Upper lobe of left lung (tissue), 6 donors: Measurements from ENCODE around the gene AHNAK. TPM values are rescaled to one million over a fixed set of nuclear protein-coding genes. Genes with fewer than 3 reads are reported as not detected.
"Not testable (repeated sequence)": the region's sequence is repeated elsewhere in the genome, so short reads cannot be mapped to it uniquely, and the experiment has no call there.

Source experiments
- ATAC-seq, 2 donors: fragments of 200-7000 bp; cut with Tn5 transposase; one replicate each; pipeline ENCODE4 v1.9.1; 2022; ENCODE audit warnings: mild to moderate bottlenecking in 2 of 2, moderate library complexity in 2 of 2; ENCODE audit not compliant: low FRiP score in 2 of 2
- DNase-seq, 2 donors: peaks; one replicate each; pipeline ENCODE4 v3.0.0-alpha.2; 2019 to 2020
- H3K27ac ChIP-seq, 4 donors: fragments of 200-600 bp; sonication (generic); one replicate each; pipeline ENCODE4 v1.5.1; 2016 to 2019
- H3K27me3 ChIP-seq, 4 donors: fragments of 200-600 bp; sonication (generic); one replicate each; pipeline ENCODE4 v1.5.1; 2017 to 2019
- H3K36me3 ChIP-seq, 4 donors: fragments of 200-600 bp; sonication (generic); one replicate each; pipeline ENCODE4 v1.5.1; 2016 to 2019
- H3K4me1 ChIP-seq, 4 donors: fragments of 200-600 bp; sonication (generic); one replicate each; pipeline ENCODE4 v1.5.1; 2018 to 2019
- H3K4me3 ChIP-seq, 4 donors: fragments of 200-600 bp; sonication (generic); one replicate each; pipeline ENCODE4 v1.5.1; 2017 to 2019; ENCODE audit warnings: mild to moderate bottlenecking in 2 of 4, moderate library complexity in 1 of 4
- H3K9me3 ChIP-seq, 4 donors: fragments of 200-600 bp; sonication (generic); one replicate each; pipeline ENCODE4 v1.5.1; 2018 to 2019
- CTCF ChIP-seq, 6 experiments: fragments of 450-650 bp in 4 of 6; fragments of 200-600 bp in 2 of 6; sonication (generic) in 2 of 6; IDR thresholded peaks; one replicate each; pipeline ENCODE4 v1.5.1; 2016 to 2019; ENCODE audit warnings: antibody characterized with exemption in 6 of 6
- EP300 ChIP-seq, 4 donors: sonication (generic); formaldehyde crosslinking; IDR thresholded peaks; one replicate each; pipeline ENCODE4 v1.5.1; 2017; ENCODE audit warnings: antibody characterized with exemption in 4 of 4, control low read depth in 2 of 4
- POLR2A ChIP-seq, 4 donors: fragments of 450-650 bp; IDR thresholded peaks; one replicate each; pipeline ENCODE4 v1.5.1; 2016 to 2017; ENCODE audit warnings: antibody characterized with exemption in 4 of 4, mild to moderate bottlenecking in 2 of 4
- POLR2AphosphoS5 ChIP-seq, 2 donors: sonication (generic); formaldehyde crosslinking; IDR thresholded peaks; one replicate each; pipeline ENCODE4 v1.5.1; 2017; ENCODE audit warnings: antibody characterized with exemption in 2 of 2
- WGBS, 2 donors: methylation state at CpG; one replicate each; pipeline ENCODE4 v1.1.5; 2017 to 2018; 5-methylcytosine and 5-hydroxymethylcytosine counted together
- total RNA-seq, 6 donors: library from RNA; depleted of rRNA in 4 of 6; stranded (reverse); fragments of >200 nt in 4 of 6; gene quantifications; one replicate each; pipeline versions ENCODE4 v1.1.0 to v1.2.1, GENCODE V29; 2016 to 2021
- donor health status: DM: no; HTN: no; CAD: no; lungs with moderate emphysema.
- donor health status: DM: no; HTN: yes; CAD: no; lungs with severe emphysema.

AHNAK gene
- total RNA-seq, 6 donors from 2014 or later, result 583 to 1,153 (median 829) TPM

- Histone ChIP-seq H3K27ac (peak overlapping the region; percentile 3 to 53 (median 52)), H3K4me1 (peaks cover 33 to 51% (median 41%) of the 10 kb centered on the region in 4 donors)
- peak in 1 of 2 donors; percentile 28 for TF ChIP-seq POLR2AphosphoS5 (IDR thresholded peaks at IDR 0.05)
- H3K36me3 ChIP-seq, H3K4me3 ChIP-seq, H3K9me3 ChIP-seq, H3K27me3 ChIP-seq: not testable (repeated sequence)
- peak in 1 of 2 donors; percentile 45 for DNase-seq
- WGBS, 2 donors, result 72 to 78% methylated on average over 17 of the region's 17 CpGs
- peak; percentile 24 to 78 for ATAC-seq
These were observed 47.2 kb downstream of the AHNAK start for GRCh38 chr11:62499311-62499943.

- H3K4me3 ChIP-seq, result no peak overlapping the region
- H3K9me3 ChIP-seq, result no peaks in the 10 kb centered on the region
- H3K27ac ChIP-seq, result no peak overlapping the region
- TF ChIP-seq CTCF (IDR thresholded peaks at IDR 0.05), result no peak
- TF ChIP-seq POLR2AphosphoS5 (IDR thresholded peaks at IDR 0.05), result no peak
- no peak for TF ChIP-seq EP300 (IDR thresholded peaks at IDR 0.05)
- no peak for TF ChIP-seq POLR2A (IDR thresholded peaks at IDR 0.05)
- H3K27me3 ChIP-seq, result no peaks in the 10 kb centered on the region
- 90 to 93% methylated on average over 9 of the region's 9 CpGs for WGBS, 2 donors
- no peak for DNase-seq
- H3K4me1 ChIP-seq, result peaks cover 33 to 44% (median 37%) of the 10 kb centered on the region in 4 donors
- H3K36me3 ChIP-seq, result no peaks in the 10 kb centered on the region
- ATAC-seq, result no peak
These were observed 47.9 kb downstream of the AHNAK start for GRCh38 chr11:62498492-62499286.

- no peaks in the 10 kb centered on the region for H3K9me3 ChIP-seq
- no peaks in the 10 kb centered on the region for H3K27me3 ChIP-seq
- TF ChIP-seq CTCF (IDR thresholded peaks at IDR 0.05), result no peak
- no peak for TF ChIP-seq POLR2AphosphoS5 (IDR thresholded peaks at IDR 0.05)
- TF ChIP-seq EP300 (IDR thresholded peaks at IDR 0.05), result no peak
- no peak for TF ChIP-seq POLR2A (IDR thresholded peaks at IDR 0.05)
- peaks cover 32 to 37% (median 35%) of the 10 kb centered on the region in 4 donors for H3K4me1 ChIP-seq
- ATAC-seq (no peak), DNase-seq (no peak)
- no peaks in the 10 kb centered on the region for H3K36me3 ChIP-seq
- 68 to 76% methylated on average over 4 of the region's 4 CpGs for WGBS, 2 donors
- no peak overlapping the region for H3K4me3 ChIP-seq
- no peak overlapping the region for H3K27ac ChIP-seq
These were observed 48.6 kb downstream of the AHNAK start for GRCh38 chr11:62498031-62498430.

- no peak for TF ChIP-seq POLR2AphosphoS5 (IDR thresholded peaks at IDR 0.05)
- peak in 5 of 6 experiments; percentile 28 to 56 (median 35) for TF ChIP-seq CTCF (IDR thresholded peaks at IDR 0.05)
- Histone ChIP-seq H3K36me3 (no peaks in the 10 kb centered on the region), H3K4me1 (peaks cover 27 to 30% (median 28%) of the 10 kb centered on the region in 4 donors), H3K4me3 (no peak overlapping the region), H3K9me3 (no peaks in the 10 kb centered on the region), H3K27me3 (no peaks in the 10 kb centered on the region), H3K27ac (no peak overlapping the region)
- DNase-seq, result peak in 1 of 2 donors; percentile 28
- 63 to 64% methylated on average over 7 of the region's 7 CpGs for WGBS, 2 donors
- ATAC-seq, result peak in 1 of 2 donors; percentile 53
These were observed 49.3 kb downstream of the AHNAK start for GRCh38 chr11:62497132-62497801.

GRCh38 chr11:62496676-62497075, 49.9 kb downstream of the AHNAK start:
- Histone ChIP-seq H3K36me3 (no peaks in the 10 kb centered on the region), H3K4me1 (peaks cover 21 to 24% (median 22%) of the 10 kb centered on the region in 4 donors), H3K27ac (no peak overlapping the region), H3K4me3 (no peak overlapping the region), H3K27me3 (no peaks in the 10 kb centered on the region), H3K9me3 (no peaks in the 10 kb centered on the region)
- TF ChIP-seq CTCF (IDR thresholded peaks at IDR 0.05), result no peak
- no peak for TF ChIP-seq EP300 (IDR thresholded peaks at IDR 0.05)
- no peak for TF ChIP-seq POLR2AphosphoS5 (IDR thresholded peaks at IDR 0.05)
- no peak for TF ChIP-seq POLR2A (IDR thresholded peaks at IDR 0.05)
- 96 to 98% methylated on average over 6 of the region's 6 CpGs for WGBS, 2 donors
- DNase-seq, result no peak
- no peak for ATAC-seq
